ENCODE data around the gene ARG2. TPM values are rescaled to one million over a fixed set of nuclear protein-coding genes. Genes with fewer than 3 reads are reported as not detected.
"Not testable (repeated sequence)": the region's sequence is repeated elsewhere in the genome, so short reads cannot be mapped to it uniquely, and the experiment has no call there.

ARG2 gene
- polyA plus RNA-seq, 4 donors = 1.7 to 35.3 (median 11.9) TPM

- no peak for DNase-seq (ENCODE audit: low read depth in 4 of 4, low spot score in 3 of 4)
Observed at GRCh38 chr14:67583711-67584644, 35.7 kb upstream of the ARG2 start.

- DNase-seq (ENCODE audit: low read depth in 4 of 4, low spot score in 3 of 4) = no peak
Observed at GRCh38 chr14:67584978-67585377, 34.7 kb upstream of the ARG2 start.

GRCh38 chr14:67586369-67586768 is 33.4 kb upstream of the ARG2 start:
- DNase-seq (ENCODE audit: low read depth in 4 of 4, low spot score in 3 of 4) = no peak

- DNase-seq (ENCODE audit: low read depth in 4 of 4, low spot score in 3 of 4) = no peak
Observed at GRCh38 chr14:67589204-67589770, 30.4 kb upstream of the ARG2 start.

- DNase-seq (ENCODE audit: low read depth in 4 of 4, low spot score in 3 of 4) = not testable (repeated sequence)
Observed at GRCh38 chr14:67593650-67594049, 26.1 kb upstream of the ARG2 start.

GRCh38 chr14:67595392-67595791 is 24.3 kb upstream of the ARG2 start:
- no peak for DNase-seq (ENCODE audit: low read depth in 4 of 4, low spot score in 3 of 4)

- peak in 2 of 4 donors; percentile 69 to 76 for DNase-seq (ENCODE audit: low read depth in 4 of 4, low spot score in 3 of 4)
Observed at GRCh38 chr14:67599698-67600561, 19.8 kb upstream of the ARG2 start, which contains the start of gene PIGH. TSS of gene PIGH (minus strand) at chr14:67600268. CDS start at chr14:67600203, 65 bp downstream.

- DNase-seq (ENCODE audit: low read depth in 4 of 4, low spot score in 3 of 4) = not testable (repeated sequence)
Observed at GRCh38 chr14:67600562-67600974, 19.2 kb upstream of the ARG2 start.

GRCh38 chr14:67602076-67602475 is 17.6 kb upstream of the ARG2 start:
- no peak for DNase-seq (ENCODE audit: low read depth in 4 of 4, low spot score in 3 of 4)

- DNase-seq (ENCODE audit: low read depth in 4 of 4, low spot score in 3 of 4) = no peak
Observed at GRCh38 chr14:67602995-67603545, 16.6 kb upstream of the ARG2 start.

GRCh38 chr14:67607646-67608045 is 12.1 kb upstream of the ARG2 start:
- DNase-seq (ENCODE audit: low read depth in 4 of 4, low spot score in 3 of 4) = no peak

GRCh38 chr14:67609642-67610310 is 9.9 kb upstream of the ARG2 start:
- no peak for DNase-seq (ENCODE audit: low read depth in 4 of 4, low spot score in 3 of 4)

- DNase-seq (ENCODE audit: low read depth in 4 of 4, low spot score in 3 of 4) = no peak
Observed at GRCh38 chr14:67610491-67610890, 9.2 kb upstream of the ARG2 start.

- DNase-seq (ENCODE audit: low read depth in 4 of 4, low spot score in 3 of 4) = peak in 1 of 4 donors; percentile 73
Observed at GRCh38 chr14:67618617-67619063, 1.1 kb upstream of the ARG2 start.

GRCh38 chr14:67620217-67620785 is 581 bp downstream of the ARG2 start:
- no peak for DNase-seq (ENCODE audit: low read depth in 4 of 4, low spot score in 3 of 4)

- DNase-seq (ENCODE audit: low read depth in 4 of 4, low spot score in 3 of 4) = no peak
Observed at GRCh38 chr14:67622675-67623074, 3.0 kb downstream of the ARG2 start.

GRCh38 chr14:67623114-67623513 is 3.4 kb downstream of the ARG2 start:
- DNase-seq (ENCODE audit: low read depth in 4 of 4, low spot score in 3 of 4) = no peak

GRCh38 chr14:67626131-67626530 is 6.4 kb downstream of the ARG2 start:
- DNase-seq (ENCODE audit: low read depth in 4 of 4, low spot score in 3 of 4) = not testable (repeated sequence)

GRCh38 chr14:67627519-67627918 is 7.8 kb downstream of the ARG2 start:
- no peak for DNase-seq (ENCODE audit: low read depth in 4 of 4, low spot score in 3 of 4)

GRCh38 chr14:67630186-67630585 is 10.5 kb downstream of the ARG2 start:
- no peak for DNase-seq (ENCODE audit: low read depth in 4 of 4, low spot score in 3 of 4)

Measured in left renal pelvis (tissue), 4 donors.